ENCODE data around the gene SEMA4D. TPM values are rescaled to one million over a fixed set of nuclear protein-coding genes. Genes with fewer than 3 reads are reported as not detected.

SEMA4D gene
- total and polyA plus RNA-seq, 4 donors = 30.9 to 124 (median 89.0) TPM

DNA sequence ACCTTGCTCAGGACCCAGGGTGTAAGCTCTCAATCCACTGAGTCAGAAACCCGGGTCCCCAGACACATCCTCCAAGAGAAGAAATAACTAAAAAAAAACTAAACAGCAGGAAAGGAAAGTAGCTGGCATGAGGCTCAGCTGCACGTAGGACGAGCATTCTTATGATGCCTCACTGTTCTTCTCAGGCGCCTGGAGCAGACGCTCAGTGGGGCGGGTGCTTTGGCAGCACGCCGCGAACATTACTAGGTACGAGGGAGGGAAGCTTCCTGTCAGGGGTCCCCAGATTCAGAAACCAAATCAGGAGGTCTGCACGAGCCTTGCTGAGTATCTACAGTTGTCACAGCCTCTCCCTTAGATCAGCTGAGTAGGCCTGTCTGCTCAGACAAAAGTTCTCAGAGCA lies 93.8 kb downstream of the SEMA4D start:
- Histone ChIP-seq H3K9me3 (ENCODE audit: control insufficient read depth, insufficient read depth, low read length) (no peaks in the 10 kb centered on the region), H3K4me3 (ENCODE audit: low read depth, low read length) (no peak overlapping the region), H3K27me3 (ENCODE audit: control insufficient read depth, insufficient read depth, low read length) (no peaks in the 10 kb centered on the region), H3K36me3 (ENCODE audit: control insufficient read depth, insufficient read depth, low read length) (peaks cover 41% of the 10 kb centered on the region), H3K4me1 (ENCODE audit: control insufficient read depth, insufficient read depth, low read length) (peaks cover 11% of the 10 kb centered on the region), H3K27ac (ENCODE audit: low read depth, low read length) (no peak overlapping the region)
- no peak for DNase-seq (ENCODE audit: low read depth in 4 of 6, low spot score in 6 of 6)
- WGBS (ENCODE audit: insufficient coverage) = 90% methylated on average over 11 of the region's 11 CpGs

DNA sequence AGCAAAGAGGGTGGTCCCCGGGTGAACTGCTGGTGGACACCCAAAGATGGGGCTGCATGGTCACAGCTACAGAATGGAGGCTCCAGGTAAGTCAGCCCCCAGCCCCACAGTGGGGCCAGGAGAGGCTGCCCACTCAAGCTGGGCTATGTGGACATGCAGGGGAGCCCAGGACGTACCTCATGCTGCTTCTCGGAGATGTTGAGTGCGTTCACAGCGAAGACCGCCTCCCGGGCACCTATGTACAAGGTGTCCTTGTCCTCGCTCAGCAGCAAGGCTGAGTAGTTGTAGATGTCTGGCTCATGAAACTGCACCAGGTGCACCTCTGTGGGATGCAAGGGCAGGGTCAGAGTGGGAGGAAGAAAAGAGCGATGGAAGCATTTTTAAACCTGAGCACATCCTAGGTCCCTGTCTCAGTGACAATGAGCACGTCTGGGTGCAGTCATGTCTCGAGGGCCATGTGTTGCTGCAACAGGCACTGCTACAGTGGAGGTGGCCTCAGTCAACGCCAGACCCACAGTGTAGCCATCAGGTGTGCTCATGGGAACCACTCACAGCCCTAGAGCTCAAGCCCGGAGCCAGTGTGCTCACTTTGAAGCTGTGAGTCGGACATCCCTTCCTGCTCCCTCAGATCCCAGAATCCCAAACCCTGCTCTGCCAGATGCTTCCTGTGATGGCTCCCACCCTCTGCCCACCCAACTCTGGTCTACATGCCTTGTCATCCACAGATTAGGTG lies 95.1 kb downstream of the SEMA4D start:
- Histone ChIP-seq H3K27me3 (ENCODE audit: control insufficient read depth, insufficient read depth, low read length) (no peaks in the 10 kb centered on the region), H3K4me3 (ENCODE audit: low read depth, low read length) (no peak overlapping the region), H3K9me3 (ENCODE audit: control insufficient read depth, insufficient read depth, low read length) (no peaks in the 10 kb centered on the region), H3K27ac (ENCODE audit: low read depth, low read length) (no peak overlapping the region), H3K36me3 (ENCODE audit: control insufficient read depth, insufficient read depth, low read length) (peaks cover 48% of the 10 kb centered on the region), H3K4me1 (ENCODE audit: control insufficient read depth, insufficient read depth, low read length) (no peaks in the 10 kb centered on the region)
- WGBS (ENCODE audit: insufficient coverage) = 95% methylated on average over 14 of the region's 14 CpGs
- DNase-seq (ENCODE audit: low read depth in 4 of 6, low spot score in 6 of 6) = no peak

DNA sequence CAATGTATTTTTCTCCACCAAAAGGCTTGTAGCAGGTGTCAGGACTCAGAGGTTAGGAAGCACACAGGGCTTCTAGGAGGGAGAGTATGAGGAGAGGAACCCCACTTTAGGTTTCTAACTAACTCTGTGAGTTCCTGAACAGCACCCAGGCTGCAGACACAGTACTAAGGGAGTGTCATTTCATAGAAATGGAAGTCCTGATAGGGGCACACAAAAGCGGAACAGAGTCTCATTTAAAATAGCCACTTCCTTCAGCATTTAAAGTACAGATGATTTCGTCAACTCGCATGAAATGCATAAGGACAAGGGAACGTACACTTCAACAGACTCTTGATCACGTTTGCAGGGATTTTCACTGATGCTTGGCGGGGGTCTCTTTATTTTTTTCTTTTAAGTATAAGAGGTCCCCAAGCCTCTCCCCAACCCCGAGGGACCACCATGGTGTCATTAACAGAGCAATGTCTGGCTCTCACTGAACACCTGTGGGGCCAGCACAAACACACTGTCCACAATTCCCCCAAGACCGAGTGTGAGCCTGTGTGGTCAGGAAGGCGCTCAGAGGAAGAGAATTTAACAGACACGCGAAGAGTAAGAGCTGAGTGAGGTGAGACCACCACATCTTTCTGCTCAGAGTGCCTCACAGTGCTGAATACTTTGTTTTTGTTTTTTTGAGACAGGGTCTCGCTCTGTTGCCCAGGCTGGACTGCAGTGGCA lies 97.4 kb downstream of the SEMA4D start:
- H3K9me3 ChIP-seq (ENCODE audit: control insufficient read depth, insufficient read depth, low read length) = no peaks in the 10 kb centered on the region
- H3K4me3 ChIP-seq (ENCODE audit: low read depth, low read length) = no peak overlapping the region
- no peaks in the 10 kb centered on the region for H3K27me3 ChIP-seq (ENCODE audit: control insufficient read depth, insufficient read depth, low read length)
- peaks cover 60% of the 10 kb centered on the region for H3K36me3 ChIP-seq (ENCODE audit: control insufficient read depth, insufficient read depth, low read length)
- 88% methylated on average over 6 of the region's 12 CpGs for WGBS (ENCODE audit: insufficient coverage)
- no peak overlapping the region for H3K27ac ChIP-seq (ENCODE audit: low read depth, low read length)
- no peaks in the 10 kb centered on the region for H3K4me1 ChIP-seq (ENCODE audit: control insufficient read depth, insufficient read depth, low read length)
- no peak for DNase-seq (ENCODE audit: low read depth in 4 of 6, low spot score in 6 of 6)

DNA sequence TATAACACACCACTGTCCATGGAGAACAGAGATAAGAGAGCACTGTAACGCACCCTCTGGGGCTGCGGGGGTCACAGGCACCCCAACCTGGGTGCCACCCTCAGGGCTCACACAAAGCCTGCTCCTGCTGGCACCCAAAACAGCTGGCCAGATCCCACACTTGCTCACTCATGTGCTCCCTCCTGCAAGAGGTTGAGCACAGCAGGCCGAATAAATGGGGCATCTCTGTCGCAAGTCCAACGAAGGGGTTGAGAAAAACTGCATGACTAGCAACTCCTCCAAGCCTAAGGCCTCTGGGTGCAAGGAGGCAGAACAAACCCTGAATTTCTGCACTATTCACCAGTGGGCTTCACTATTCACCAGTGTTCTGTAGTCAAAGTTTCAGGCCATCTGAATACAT lies 99.3 kb downstream of the SEMA4D start:
- no peaks in the 10 kb centered on the region for H3K27me3 ChIP-seq (ENCODE audit: control insufficient read depth, insufficient read depth, low read length)
- WGBS (ENCODE audit: insufficient coverage) = 93% methylated on average over 5 of the region's 5 CpGs
- H3K27ac ChIP-seq (ENCODE audit: low read depth, low read length) = no peak overlapping the region
- no peaks in the 10 kb centered on the region for H3K4me1 ChIP-seq (ENCODE audit: control insufficient read depth, insufficient read depth, low read length)
- H3K36me3 ChIP-seq (ENCODE audit: control insufficient read depth, insufficient read depth, low read length) = peaks cover 57% of the 10 kb centered on the region
- no peak overlapping the region for H3K4me3 ChIP-seq (ENCODE audit: low read depth, low read length)
- H3K9me3 ChIP-seq (ENCODE audit: control insufficient read depth, insufficient read depth, low read length) = no peaks in the 10 kb centered on the region
- no peak for DNase-seq (ENCODE audit: low read depth in 4 of 6, low spot score in 6 of 6)

DNA sequence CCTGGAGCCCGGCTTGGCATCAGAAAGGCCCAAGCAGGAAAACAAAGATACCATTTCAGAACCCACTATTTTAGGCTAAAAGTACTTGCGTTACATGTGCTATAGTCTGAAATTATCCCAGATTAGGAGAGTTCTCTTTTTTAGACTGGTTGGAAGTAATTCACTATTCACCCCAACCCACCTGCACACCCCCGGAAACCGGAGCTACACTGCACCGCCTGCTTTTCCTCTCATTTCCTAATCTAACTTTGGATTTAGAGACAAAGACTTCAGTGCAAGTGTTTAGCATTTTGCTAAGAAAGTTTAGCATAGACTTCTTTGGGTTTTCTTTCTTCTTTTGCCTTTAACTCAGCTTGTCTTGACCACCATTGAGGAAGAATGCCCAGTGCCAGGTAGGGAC lies 100.4 kb downstream of the SEMA4D start:
- Histone ChIP-seq H3K4me3 (ENCODE audit: low read depth, low read length) (no peak overlapping the region), H3K9me3 (ENCODE audit: control insufficient read depth, insufficient read depth, low read length) (no peaks in the 10 kb centered on the region), H3K27me3 (ENCODE audit: control insufficient read depth, insufficient read depth, low read length) (no peaks in the 10 kb centered on the region), H3K36me3 (ENCODE audit: control insufficient read depth, insufficient read depth, low read length) (peaks cover 56% of the 10 kb centered on the region), H3K4me1 (ENCODE audit: control insufficient read depth, insufficient read depth, low read length) (no peaks in the 10 kb centered on the region), H3K27ac (ENCODE audit: low read depth, low read length) (no peak overlapping the region)
- no peak for DNase-seq (ENCODE audit: low read depth in 4 of 6, low spot score in 6 of 6)
- 100% methylated on average over 1 of the region's 5 CpGs for WGBS (ENCODE audit: insufficient coverage)

DNA sequence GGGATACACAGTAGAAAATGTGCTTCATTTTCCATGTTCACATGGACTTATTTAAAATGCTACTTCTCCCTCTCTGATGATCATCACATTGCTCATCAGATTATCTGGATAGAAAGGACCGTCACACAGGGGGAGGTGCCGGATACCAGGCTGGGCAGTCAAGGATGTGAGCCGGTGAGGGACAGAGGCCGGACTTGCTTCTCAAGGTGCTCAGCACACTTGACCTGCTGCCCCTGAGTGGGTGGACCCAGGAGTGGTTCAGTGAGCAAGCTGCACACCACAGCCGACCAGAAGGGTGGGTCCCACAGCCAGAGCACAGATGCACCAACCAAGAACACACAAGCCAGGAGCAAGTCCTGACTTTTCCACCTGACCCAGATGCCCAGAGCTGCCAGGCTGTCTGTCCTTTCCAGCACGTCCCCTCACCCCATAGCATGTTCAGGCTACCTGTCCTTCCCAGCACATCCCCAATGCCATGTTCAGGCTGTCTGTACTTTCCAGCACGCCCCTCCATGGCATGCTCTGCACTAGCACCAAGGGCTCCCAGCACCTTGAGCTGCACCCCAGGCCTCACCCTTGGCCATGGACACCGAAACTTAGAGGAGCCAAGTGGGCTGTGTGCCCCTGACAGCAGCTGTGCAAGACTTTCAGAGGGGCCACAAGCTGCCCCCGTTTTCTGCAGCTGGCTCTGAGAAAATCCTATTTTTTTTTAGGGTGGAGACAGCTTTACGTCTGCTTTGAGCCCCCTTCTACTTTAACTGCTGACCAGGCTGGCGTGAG lies 101.8 kb downstream of the SEMA4D start:
- Histone ChIP-seq H3K4me3 (ENCODE audit: low read depth, low read length) (no peak overlapping the region), H3K27ac (ENCODE audit: low read depth, low read length) (no peak overlapping the region), H3K4me1 (ENCODE audit: control insufficient read depth, insufficient read depth, low read length) (no peaks in the 10 kb centered on the region), H3K36me3 (ENCODE audit: control insufficient read depth, insufficient read depth, low read length) (peaks cover 60% of the 10 kb centered on the region), H3K9me3 (ENCODE audit: control insufficient read depth, insufficient read depth, low read length) (no peaks in the 10 kb centered on the region), H3K27me3 (ENCODE audit: control insufficient read depth, insufficient read depth, low read length) (no peaks in the 10 kb centered on the region)
- DNase-seq (ENCODE audit: low read depth in 4 of 6, low spot score in 6 of 6) = no peak
- WGBS (ENCODE audit: insufficient coverage) = 95% methylated on average over 11 of the region's 11 CpGs

DNA sequence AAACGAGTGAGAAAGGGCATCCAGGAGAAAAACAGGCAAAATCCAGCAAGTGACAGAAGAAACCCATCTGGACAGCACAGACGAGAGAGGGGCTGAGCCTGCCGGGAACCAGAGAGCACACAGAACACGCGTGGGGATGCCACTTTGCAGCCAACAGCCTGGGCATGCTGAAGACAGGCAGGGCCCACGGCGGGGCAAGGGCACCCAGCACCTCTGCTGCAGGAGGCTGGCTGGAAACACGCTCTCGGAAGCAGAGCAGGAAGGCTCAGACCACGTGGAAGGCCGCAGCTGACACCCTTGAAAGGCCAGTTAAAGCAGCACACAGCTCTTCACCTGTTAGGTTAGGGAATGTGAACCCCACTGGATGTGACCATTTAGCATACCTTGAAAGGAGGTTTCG lies 103.5 kb downstream of the SEMA4D start:
- DNase-seq (ENCODE audit: low read depth in 4 of 6, low spot score in 6 of 6) = no peak
- no peaks in the 10 kb centered on the region for H3K9me3 ChIP-seq (ENCODE audit: control insufficient read depth, insufficient read depth, low read length)
- H3K4me3 ChIP-seq (ENCODE audit: low read depth, low read length) = no peak overlapping the region
- no peaks in the 10 kb centered on the region for H3K27me3 ChIP-seq (ENCODE audit: control insufficient read depth, insufficient read depth, low read length)
- H3K4me1 ChIP-seq (ENCODE audit: control insufficient read depth, insufficient read depth, low read length) = no peaks in the 10 kb centered on the region
- peaks cover 71% of the 10 kb centered on the region for H3K36me3 ChIP-seq (ENCODE audit: control insufficient read depth, insufficient read depth, low read length)
- no peak overlapping the region for H3K27ac ChIP-seq (ENCODE audit: low read depth, low read length)
- 93% methylated on average over 12 of the region's 12 CpGs for WGBS (ENCODE audit: insufficient coverage)

DNA sequence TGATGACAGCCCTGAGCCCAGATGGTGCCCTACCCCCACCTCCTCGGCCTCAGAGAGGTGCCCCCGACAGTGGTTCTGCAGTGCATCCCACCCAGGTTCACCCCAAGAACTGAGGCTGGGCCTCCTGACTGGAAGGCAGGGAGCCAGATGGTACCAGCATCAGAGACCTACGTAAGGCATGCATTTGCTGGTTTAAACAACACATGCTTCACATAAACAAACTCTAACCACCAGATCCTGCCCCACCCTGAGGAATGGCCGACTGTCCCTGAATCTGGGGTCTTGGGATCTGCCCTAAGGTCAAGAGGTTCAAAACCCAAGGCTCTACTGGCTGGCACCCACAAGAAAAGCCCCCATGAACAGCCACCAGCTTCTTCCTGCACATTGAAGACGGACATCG lies 106.3 kb downstream of the SEMA4D start:
- no peak for DNase-seq (ENCODE audit: low read depth in 4 of 6, low spot score in 6 of 6)
- no peaks in the 10 kb centered on the region for H3K27me3 ChIP-seq (ENCODE audit: control insufficient read depth, insufficient read depth, low read length)
- H3K36me3 ChIP-seq (ENCODE audit: control insufficient read depth, insufficient read depth, low read length) = peaks cover 80% of the 10 kb centered on the region
- no peak overlapping the region for H3K27ac ChIP-seq (ENCODE audit: low read depth, low read length)
- H3K4me1 ChIP-seq (ENCODE audit: control insufficient read depth, insufficient read depth, low read length) = no peaks in the 10 kb centered on the region
- H3K9me3 ChIP-seq (ENCODE audit: control insufficient read depth, insufficient read depth, low read length) = no peaks in the 10 kb centered on the region
- H3K4me3 ChIP-seq (ENCODE audit: low read depth, low read length) = no peak overlapping the region
- WGBS (ENCODE audit: insufficient coverage) = 91% methylated on average over 5 of the region's 6 CpGs

DNA sequence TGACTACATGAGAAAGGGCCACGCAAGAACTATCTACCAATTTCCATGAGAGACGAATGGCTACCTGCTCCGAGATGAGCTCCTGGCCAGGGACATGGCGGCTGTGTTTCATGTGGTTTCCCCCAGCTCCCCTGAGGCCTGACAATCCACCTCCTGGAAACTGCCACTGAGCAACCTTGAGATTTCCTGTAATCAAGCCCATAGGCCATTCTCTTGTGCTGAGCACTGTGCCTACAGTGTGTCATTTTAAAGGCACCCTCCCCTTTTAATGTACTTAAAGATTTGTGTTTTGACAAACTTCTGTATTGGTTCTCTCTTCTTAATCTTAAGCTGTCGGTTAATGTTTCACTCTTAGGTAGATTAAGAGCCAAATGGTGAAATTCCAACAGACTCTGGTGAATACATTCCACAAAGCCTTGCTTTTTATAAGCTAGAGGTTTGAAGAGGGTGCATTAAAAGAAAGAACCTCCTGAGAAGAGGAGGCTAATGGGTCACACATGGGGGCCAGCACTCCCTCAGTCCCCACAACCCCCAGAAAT lies 107.3 kb downstream of the SEMA4D start:
- DNase-seq (ENCODE audit: low read depth in 4 of 6, low spot score in 6 of 6) = no peak

More for the DNA sequence above, 107.3 kb downstream of the SEMA4D start:
- Histone ChIP-seq H3K9me3 (ENCODE audit: control insufficient read depth, insufficient read depth, low read length) (no peaks in the 10 kb centered on the region), H3K27me3 (ENCODE audit: control insufficient read depth, insufficient read depth, low read length) (no peaks in the 10 kb centered on the region), H3K4me3 (ENCODE audit: low read depth, low read length) (no peak overlapping the region), H3K36me3 (ENCODE audit: control insufficient read depth, insufficient read depth, low read length) (peaks cover 80% of the 10 kb centered on the region), H3K4me1 (ENCODE audit: control insufficient read depth, insufficient read depth, low read length) (no peaks in the 10 kb centered on the region), H3K27ac (ENCODE audit: low read depth, low read length) (no peak overlapping the region)
- WGBS (ENCODE audit: insufficient coverage) = 82% methylated on average over 2 of the region's 5 CpGs
